HG03342 (cell line): ENCODE data around the gene HAAO.
A peak's percentile ranks its signal among the peaks of the same experiment; 100 is the strongest.
"Not testable (repeated sequence)": the region's sequence is repeated elsewhere in the genome, so short reads cannot be mapped to it uniquely, and the experiment has no call there.

Experiments
- ATAC-seq: cut with Tn5 transposase; IDR thresholded peaks from one replicate; pipeline ENCODE4 v1.9.1; 2021; ENCODE audit warnings: mild to moderate bottlenecking, moderate library complexity; ENCODE audit not compliant: unreplicated experiment

The HAAO gene

GRCh38 chr2:42792583-42793333 is at the start of gene HAAO:
TSS of gene HAAO (minus strand) at chr2:42792583. CDS start at chr2:42792536, 47 bp downstream.
- ATAC-seq: peak; percentile 27

GRCh38 chr2:42841344-42841743 is 49.0 kb upstream of the HAAO start:
- ATAC-seq: no peak

GRCh38 chr2:42840760-42841159 is 48.4 kb upstream of the HAAO start:
- ATAC-seq: no peak

GRCh38 chr2:42839809-42840501 is 47.6 kb upstream of the HAAO start:
- ATAC-seq: no peak

GRCh38 chr2:42838133-42838532 is 45.8 kb upstream of the HAAO start:
- ATAC-seq: no peak

GRCh38 chr2:42835577-42836371 is 43.4 kb upstream of the HAAO start:
- no peak for ATAC-seq

GRCh38 chr2:42834161-42834560 is 41.8 kb upstream of the HAAO start:
- no peak for ATAC-seq

GRCh38 chr2:42832289-42832634 is 39.9 kb upstream of the HAAO start:
- ATAC-seq: no peak

- ATAC-seq: not testable (repeated sequence)
Measured at GRCh38 chr2:42831575-42832288, 39.3 kb upstream of the HAAO start.

GRCh38 chr2:42830922-42831574 is 38.7 kb upstream of the HAAO start:
- ATAC-seq: no peak

GRCh38 chr2:42829671-42830440 is 37.5 kb upstream of the HAAO start:
- ATAC-seq: no peak

- peak; percentile 76 for ATAC-seq
Measured at GRCh38 chr2:42828487-42829425, 36.4 kb upstream of the HAAO start.

- ATAC-seq: peak; percentile 82
Measured at GRCh38 chr2:42827647-42828486, 35.5 kb upstream of the HAAO start.

- no peak for ATAC-seq
Measured at GRCh38 chr2:42826231-42826630, 33.8 kb upstream of the HAAO start.

GRCh38 chr2:42824454-42824807 is 32.0 kb upstream of the HAAO start:
- no peak for ATAC-seq

GRCh38 chr2:42823744-42824453 is 31.5 kb upstream of the HAAO start:
- ATAC-seq: no peak

GRCh38 chr2:42819160-42819559 is 26.8 kb upstream of the HAAO start:
- ATAC-seq: no peak
